NCI-H2107 (cell line): ENCODE measurements around the gene ALDH7A1.

Experiments
- DNase-seq: peaks from one replicate; lab custom pipeline; 2025; lab: John Stamatoyannopoulos, UW

The ALDH7A1 gene

DNA sequence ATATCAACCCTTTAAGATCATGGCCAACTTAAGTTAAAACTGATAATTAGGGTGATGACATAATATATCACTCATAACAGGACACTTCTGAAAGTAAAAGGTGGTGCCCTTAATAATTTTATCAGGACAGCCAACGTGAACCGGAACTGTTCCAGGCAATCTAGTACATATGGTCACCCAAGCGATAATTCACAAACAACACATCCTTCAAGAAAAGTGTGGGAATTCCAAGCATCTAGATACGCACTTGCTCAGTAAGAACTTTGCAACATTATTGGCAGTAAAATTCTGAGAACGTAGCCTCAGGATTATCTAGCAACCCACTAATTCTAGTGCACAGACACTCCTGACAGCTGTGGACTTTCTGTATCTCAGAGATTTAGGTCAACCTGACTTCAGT is 85.7 kb downstream of the ALDH7A1 start:
- DNase-seq, result no peak

DNA sequence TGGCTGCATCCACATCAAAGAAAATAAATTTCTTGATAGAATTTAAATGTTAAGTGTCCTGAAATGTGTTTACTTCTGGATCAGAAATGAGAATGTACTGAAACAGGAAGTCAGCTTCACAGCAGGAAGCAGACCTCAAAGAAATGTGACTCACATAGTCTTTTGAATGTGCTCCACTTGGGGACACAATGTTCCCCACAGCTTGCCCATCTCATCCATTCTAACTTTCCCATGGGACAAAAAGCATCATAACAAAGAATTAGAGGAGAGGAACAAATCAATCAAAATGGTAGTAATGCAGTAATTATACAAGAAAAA is 86.1 kb downstream of the ALDH7A1 start:
- no peak for DNase-seq

DNA sequence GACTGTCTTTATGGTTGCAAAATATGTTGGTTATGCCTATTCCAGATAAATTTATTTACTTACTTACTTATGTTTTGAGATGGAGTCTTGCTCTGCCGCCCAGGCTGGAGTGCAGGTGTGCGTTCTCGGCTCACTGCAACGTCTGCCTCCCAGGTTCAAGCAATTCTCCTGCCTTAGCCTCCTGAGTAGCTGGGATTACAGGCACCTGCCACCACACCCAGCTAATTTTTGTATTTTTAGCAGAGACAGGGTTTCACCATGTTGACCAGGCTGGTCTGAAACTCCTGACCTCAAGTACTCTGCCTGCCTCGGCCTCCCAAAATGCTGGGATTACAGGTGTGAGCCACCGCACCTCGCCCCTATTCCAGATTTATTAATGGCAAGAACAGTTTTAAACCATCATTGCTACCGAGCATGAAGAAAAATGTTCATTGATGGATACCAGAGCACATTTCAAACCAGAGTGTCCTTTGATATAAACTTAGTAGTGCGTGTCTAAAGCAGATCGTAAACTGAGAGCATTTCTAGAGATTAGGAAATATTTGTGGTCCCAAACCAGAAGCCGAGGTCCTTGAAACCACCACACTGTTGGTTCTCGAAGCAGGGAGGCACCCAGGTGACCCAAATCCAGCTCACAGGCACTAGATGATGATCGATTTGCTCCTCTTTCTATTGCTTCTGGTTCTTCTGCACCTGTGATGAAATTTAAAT is 86.6 kb downstream of the ALDH7A1 start:
- no peak for DNase-seq

GRCh38 chr5:126506079-126506478 is 88.9 kb downstream of the ALDH7A1 start:
- no peak for DNase-seq

- no peak for DNase-seq
Measured at GRCh38 chr5:126503602-126504104, 91.4 kb downstream of the ALDH7A1 start.

DNA sequence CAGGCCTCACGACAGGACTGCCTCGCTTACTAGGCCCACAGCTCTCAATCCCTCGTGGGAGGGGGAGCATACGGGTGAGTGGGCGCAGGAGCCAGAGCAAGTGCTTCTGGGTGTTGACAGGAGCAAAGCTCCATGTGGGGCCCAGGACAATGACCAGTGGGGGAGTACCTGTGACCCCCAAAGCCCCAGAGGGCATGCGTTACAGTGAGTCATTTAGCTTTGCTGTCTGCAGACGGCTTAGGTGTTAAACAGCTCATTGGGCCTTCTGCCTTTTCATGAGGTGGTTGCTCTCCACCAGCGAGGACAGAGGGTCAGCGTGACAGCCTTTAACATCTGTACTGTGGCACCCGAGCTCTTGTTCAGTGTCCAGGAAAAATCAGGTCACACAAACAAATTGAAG is 93.6 kb downstream of the ALDH7A1 start:
- no peak for DNase-seq

DNA sequence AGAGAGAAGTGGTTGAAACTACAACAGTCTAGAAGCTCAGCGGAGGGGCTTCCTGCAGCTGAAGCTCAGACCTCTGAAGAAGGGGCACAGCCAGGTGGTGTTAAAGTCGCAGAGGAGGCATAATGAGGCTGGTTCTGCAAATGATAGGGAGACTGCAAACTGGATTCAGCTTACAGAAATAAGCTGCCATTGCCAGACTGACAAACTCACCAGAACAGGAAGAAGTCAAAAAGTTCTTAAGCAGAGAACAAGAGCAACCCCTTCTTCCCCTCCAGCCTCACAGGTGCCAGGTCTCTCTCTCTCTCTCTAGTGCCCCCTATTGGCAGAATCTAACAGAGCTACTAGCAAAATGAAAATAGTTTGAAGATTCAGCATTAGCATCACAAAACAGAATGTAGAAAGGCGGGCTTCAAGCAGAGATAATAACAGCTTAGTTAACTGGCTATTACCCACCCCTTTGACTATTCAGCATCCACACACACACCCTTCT is 95.1 kb downstream of the ALDH7A1 start:
- DNase-seq, result no peak

DNA sequence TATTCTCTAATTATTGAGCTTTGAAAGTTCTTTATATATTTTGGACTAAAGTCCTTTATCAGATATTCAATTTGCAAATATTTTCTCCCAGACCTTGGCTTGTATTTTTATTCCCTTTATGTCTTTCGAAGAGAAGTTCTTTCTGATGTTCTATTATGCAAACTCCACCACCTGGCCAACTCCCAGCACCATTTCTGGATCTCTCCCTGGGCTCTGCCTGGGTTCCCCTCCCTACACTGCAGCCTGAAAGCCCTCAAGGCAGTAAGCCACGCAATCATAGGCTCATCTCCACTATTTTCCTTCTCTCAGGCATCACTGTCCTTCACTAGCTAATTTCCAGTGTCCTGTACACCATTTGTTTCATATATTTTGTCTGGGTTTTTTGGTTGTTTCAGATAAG is 95.7 kb downstream of the ALDH7A1 start:
- DNase-seq, result no peak

DNA sequence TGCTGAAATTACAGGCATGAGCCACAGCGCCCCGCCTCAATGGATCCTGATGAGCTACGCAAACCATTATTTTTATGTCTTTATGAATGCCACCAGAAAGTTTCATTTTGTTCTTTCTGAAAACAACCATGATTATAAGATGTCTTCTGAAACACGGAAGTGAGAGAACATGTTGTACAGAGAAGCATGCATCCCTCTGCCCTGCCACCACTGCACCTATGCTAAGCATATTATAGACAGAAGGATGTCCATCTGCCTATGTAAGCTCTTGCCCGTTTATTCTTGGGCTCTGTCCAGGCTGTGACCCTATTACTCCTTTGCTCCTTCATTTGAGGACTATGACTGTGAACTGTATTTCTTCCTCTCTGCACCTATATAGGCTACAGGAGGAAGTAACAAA is 97.5 kb downstream of the ALDH7A1 start:
- DNase-seq, result no peak

- no peak for DNase-seq
Measured at GRCh38 chr5:126494393-126494792, 100.6 kb downstream of the ALDH7A1 start.

DNA sequence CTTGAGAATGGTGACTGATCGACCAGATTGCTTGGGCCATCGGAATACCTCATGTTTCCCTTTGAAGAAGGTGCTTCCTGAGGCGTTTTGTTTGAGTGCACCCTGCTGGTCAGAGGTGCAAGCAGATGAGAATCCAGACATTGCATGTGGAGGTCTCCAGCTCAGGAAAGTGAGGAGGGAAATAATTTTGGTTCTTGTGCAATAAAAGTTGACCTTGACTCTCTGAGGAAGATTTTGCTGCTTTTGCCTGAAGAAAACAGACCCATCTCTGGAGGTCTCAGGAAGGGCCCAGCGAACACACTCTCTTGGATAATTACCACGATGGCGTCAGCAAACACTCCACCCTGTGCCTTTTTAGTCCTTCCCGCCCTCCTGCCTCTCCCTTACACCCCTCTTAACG is 102.1 kb downstream of the ALDH7A1 start:
- no peak for DNase-seq

GRCh38 chr5:126490167-126490940 is 104.7 kb downstream of the ALDH7A1 start:
- DNase-seq, result no peak

DNA sequence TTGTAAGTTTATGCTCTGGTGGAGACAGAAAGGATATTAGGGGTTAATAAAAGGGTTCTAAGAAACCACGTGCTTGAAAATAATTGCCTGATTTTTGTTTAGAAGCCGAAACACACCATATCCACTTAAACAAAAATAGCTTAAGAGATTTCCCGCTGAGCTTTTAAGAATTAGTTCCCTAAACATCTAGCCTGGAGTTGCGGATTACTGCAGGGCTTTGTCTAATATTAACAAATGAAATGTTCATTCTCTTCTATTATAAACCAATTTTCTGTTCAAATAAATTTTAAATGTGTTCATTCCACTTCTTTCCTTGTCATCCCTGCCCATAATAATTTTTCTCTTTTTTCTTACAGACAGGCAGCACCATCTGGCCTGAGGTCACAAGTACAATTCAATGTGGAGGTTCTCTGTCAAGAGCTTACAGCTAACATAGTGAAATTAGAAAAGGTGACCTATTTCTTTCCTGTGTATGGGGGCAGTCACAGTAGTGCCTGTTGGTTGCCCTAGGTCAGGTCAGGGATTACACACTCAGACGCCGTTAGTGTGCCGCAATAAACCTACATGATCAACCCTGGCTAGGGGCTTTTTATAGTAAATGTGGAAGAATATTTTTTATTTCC is 106.5 kb downstream of the ALDH7A1 start:
- DNase-seq, result no peak

- no peak for DNase-seq
Measured at GRCh38 chr5:126487596-126487995, 107.4 kb downstream of the ALDH7A1 start.

DNA sequence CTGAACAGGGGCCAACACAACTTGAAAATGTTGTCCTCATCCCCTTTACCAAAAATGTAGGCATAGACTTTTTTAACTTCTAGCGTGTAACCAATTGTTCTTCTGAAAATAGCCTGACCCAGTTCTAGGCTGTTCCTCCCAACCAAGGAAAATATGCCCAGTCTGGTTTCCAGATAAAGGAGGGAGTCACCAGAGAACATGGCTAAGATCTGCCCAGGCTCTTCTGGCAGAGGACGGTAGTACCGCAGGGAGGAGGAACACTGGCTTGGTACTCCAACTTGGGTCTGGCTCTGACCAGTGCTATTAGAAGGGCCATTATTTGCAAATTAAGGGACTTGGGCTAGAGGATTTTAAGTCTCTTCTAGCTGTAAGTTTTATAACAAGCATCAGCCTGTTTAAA is 108.7 kb downstream of the ALDH7A1 start:
- no peak for DNase-seq

- DNase-seq, result no peak
Measured at GRCh38 chr5:126484253-126484652, 110.8 kb downstream of the ALDH7A1 start.

- DNase-seq, result no peak
Measured at GRCh38 chr5:126483156-126483555, 111.9 kb downstream of the ALDH7A1 start.

DNA sequence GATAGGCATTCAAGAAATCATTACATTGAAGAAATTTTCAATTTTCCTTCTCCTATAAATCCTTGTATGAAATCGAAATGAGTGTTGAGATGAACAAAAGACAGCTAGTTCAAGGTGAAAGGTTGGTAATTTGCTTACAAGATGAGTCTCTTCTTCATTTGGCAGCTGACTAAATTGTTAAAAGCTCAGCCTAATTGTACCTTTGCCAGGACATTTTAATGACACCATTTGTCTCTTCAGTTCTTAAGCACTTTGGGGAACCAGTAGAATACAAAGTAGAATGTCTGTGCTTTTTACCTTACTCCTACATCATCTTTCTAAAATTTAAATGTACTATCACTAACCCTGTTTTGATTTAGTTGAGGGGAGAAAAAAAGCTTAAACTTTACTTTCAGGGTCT is 112.4 kb downstream of the ALDH7A1 start:
- no peak for DNase-seq

GRCh38 chr5:126481243-126481642 is 113.8 kb downstream of the ALDH7A1 start:
- DNase-seq, result no peak
